SK-N-SH (cell line): Measurements from ENCODE around the gene KTN1.

Experiments used
- CTCF ChIP-seq: fragments of 200-600 bp; sonication (generic); IDR thresholded peaks from 2 replicates; pipeline ENCODE4 v1.6.1; 2017; ENCODE audit warnings: antibody characterized with exemption, mild to moderate bottlenecking, moderate library complexity
- USF2 ChIP-seq: fragments of 150-350 bp; IDR thresholded peaks from 2 replicates; pipeline ENCODE4 v1.6.1; 2017; ENCODE audit warnings: antibody characterized with exemption, low read length, low read depth, borderline replicate concordance

- TF ChIP-seq CTCF (peak; percentile 70), USF2 (no peak)
Observed at GRCh38 chr14:55707365-55707804, 127.4 kb downstream of the KTN1 start.
